Fibroblast of lung (primary cell): ENCODE data around the gene NTRK2. TPM values are rescaled to one million over a fixed set of nuclear protein-coding genes. Genes with fewer than 3 reads are reported as not detected.

Experiments
- DNase-seq, 2 donors: peaks; one replicate each; pipeline versions ENCODE4 v3.0.0 to v3.0.0-alpha.2; 2010; ENCODE audit warnings: low read depth in 2 of 2
- H2AFZ ChIP-seq: 2 replicates; pipeline ENCODE4 v1.5.1; 2012; ENCODE audit warnings: low read length, control low read depth, inconsistent platforms
- H3K27ac ChIP-seq: 2 replicates; pipeline ENCODE4 v1.5.1; 2011; ENCODE audit warnings: low read length, control low read depth; ENCODE audit not compliant: insufficient read depth
- H3K27me3 ChIP-seq: 2 replicates; pipeline ENCODE4 v1.5.1; 2011; ENCODE audit warnings: mild to moderate bottlenecking, low read length; ENCODE audit not compliant: control insufficient read depth, insufficient read depth
- H3K36me3 ChIP-seq: 2 replicates; pipeline ENCODE4 v1.5.1; 2011; ENCODE audit warnings: low read length; ENCODE audit not compliant: control insufficient read depth, insufficient read depth
- H3K4me1 ChIP-seq: 2 replicates; pipeline ENCODE4 v1.5.1; 2011; ENCODE audit warnings: low read length; ENCODE audit not compliant: control insufficient read depth, insufficient read depth; ENCODE audit errors: extremely low read depth
- H3K4me2 ChIP-seq: 2 replicates; pipeline ENCODE4 v1.5.1; 2011; ENCODE audit warnings: low read length, control low read depth; ENCODE audit not compliant: insufficient read depth; ENCODE audit errors: extremely low read depth
- H3K4me3 ChIP-seq, 4 experiments: fragments of 200-600 bp in 1 of 4; sonication (generic) in 1 of 4; replicated peaks in 1 of 4; 2 replicates each; pipeline ENCODE4 v1.5.1; 2011 to 2016; ENCODE audit warnings: low read length in 4 of 4, low read depth in 3 of 4, mild to moderate bottlenecking in 3 of 4, control low read depth in 2 of 4, inconsistent platforms in 1 of 4, mixed read lengths in 1 of 4; ENCODE audit not compliant: insufficient read depth in 1 of 4; ENCODE audit errors: control extremely low read depth in 1 of 4
- H3K79me2 ChIP-seq: 2 replicates; pipeline ENCODE4 v1.5.1; 2012; ENCODE audit warnings: mild to moderate bottlenecking, low read length, inconsistent platforms; ENCODE audit not compliant: control insufficient read depth, insufficient read depth
- H3K9ac ChIP-seq: 2 replicates; pipeline ENCODE4 v1.5.1; 2011; ENCODE audit warnings: mild to moderate bottlenecking, low read length, control low read depth; ENCODE audit not compliant: insufficient read depth
- H3K9me3 ChIP-seq: 2 replicates; pipeline ENCODE4 v1.5.1; 2012; ENCODE audit warnings: low read depth, low read length; ENCODE audit not compliant: control insufficient read depth, insufficient read depth
- H4K20me1 ChIP-seq: 2 replicates; pipeline ENCODE4 v1.5.1; 2011; ENCODE audit warnings: low read length; ENCODE audit not compliant: control insufficient read depth, insufficient read depth; ENCODE audit errors: extremely low read depth
- CTCF ChIP-seq, 2 donors: IDR thresholded peaks in 1 of 2; conservative IDR thresholded peaks in 1 of 2; 1 replicate in 1 of 2; 2 replicates in 1 of 2; pipeline ENCODE4 v1.5.1; 2011 to 2012; ENCODE audit warnings: low read length in 2 of 2, control low read depth in 1 of 2, inconsistent platforms in 1 of 2, low read depth in 1 of 2, mild to moderate bottlenecking in 1 of 2
- EZH2 ChIP-seq: IDR thresholded peaks from 2 replicates; pipeline ENCODE4 v1.5.1; 2012; ENCODE audit warnings: low read length, control low read depth, mild to moderate bottlenecking; ENCODE audit errors: missing control alignments
- polyA plus RNA-seq, 2 donors: library from polyadenylated mRNA; depleted of rRNA in 1 of 2; stranded (reverse) in 1 of 2; unstranded in 1 of 2; fragments of >200 nt; gene quantifications; 2 replicates each; pipeline ENCODE4 v1.2.1, GENCODE V29; 2011 to 2012; ENCODE audit warnings: missing spikeins in 1 of 2
- total RNA-seq: library from RNA; depleted of rRNA; stranded (reverse); fragments of >200 nt; gene quantifications from 2 replicates; pipeline ENCODE4 v1.2.1, GENCODE V29; 2014

Gene NTRK2
- total and polyA plus RNA-seq, 2 donors (not counting 1 experiment from before 2014, with no cell fraction given) = 0.66 to 1.1 TPM

GRCh38 chr9:84921175-84921574 lies 251.6 kb downstream of the NTRK2 start:
- Histone ChIP-seq H4K20me1 (no peaks in the 10 kb centered on the region), H3K9me3 (no peaks in the 10 kb centered on the region), H3K27me3 (no peaks in the 10 kb centered on the region), H3K79me2 (no peaks in the 10 kb centered on the region), H3K4me3 (no peak overlapping the region), H3K36me3 (no peaks in the 10 kb centered on the region), H3K9ac (no peak overlapping the region), H3K27ac (no peak overlapping the region), H3K4me2 (no peak overlapping the region), H2AFZ (no peak overlapping the region), H3K4me1 (no peaks in the 10 kb centered on the region)
- no peak for DNase-seq
- TF ChIP-seq EZH2 (no peak), CTCF (conservative IDR thresholded peaks at IDR 0.05 in 1 of 2, IDR thresholded peaks at IDR 0.05 in 1 of 2; ENCODE audit: low read depth in 1 of 2, low read length in 2 of 2) (no peak)

GRCh38 chr9:84922051-84922450 lies 252.5 kb downstream of the NTRK2 start:
- TF ChIP-seq CTCF (conservative IDR thresholded peaks at IDR 0.05 in 1 of 2, IDR thresholded peaks at IDR 0.05 in 1 of 2; ENCODE audit: low read depth in 1 of 2, low read length in 2 of 2) = no peak
- TF ChIP-seq EZH2 = no peak
- Histone ChIP-seq H2AFZ (no peak overlapping the region), H3K9me3 (no peaks in the 10 kb centered on the region), H3K79me2 (no peaks in the 10 kb centered on the region), H3K27me3 (no peaks in the 10 kb centered on the region), H3K36me3 (no peaks in the 10 kb centered on the region), H3K27ac (no peak overlapping the region), H3K4me1 (no peaks in the 10 kb centered on the region), H4K20me1 (no peaks in the 10 kb centered on the region), H3K4me3 (no peak overlapping the region), H3K9ac (no peak overlapping the region), H3K4me2 (no peak overlapping the region)
- no peak for DNase-seq

GRCh38 chr9:84924266-84924665 lies 254.7 kb downstream of the NTRK2 start:
- Histone ChIP-seq H4K20me1 (no peaks in the 10 kb centered on the region), H3K9ac (no peak overlapping the region), H3K36me3 (no peaks in the 10 kb centered on the region), H3K4me1 (no peaks in the 10 kb centered on the region), H2AFZ (no peak overlapping the region), H3K9me3 (no peaks in the 10 kb centered on the region), H3K27me3 (no peaks in the 10 kb centered on the region), H3K79me2 (no peaks in the 10 kb centered on the region), H3K4me3 (no peak overlapping the region), H3K4me2 (no peak overlapping the region), H3K27ac (no peak overlapping the region)
- no peak for DNase-seq
- TF ChIP-seq CTCF (conservative IDR thresholded peaks at IDR 0.05 in 1 of 2, IDR thresholded peaks at IDR 0.05 in 1 of 2; ENCODE audit: low read depth in 1 of 2, low read length in 2 of 2) (no peak), EZH2 (no peak)
